GM23338 (cell line): ENCODE results near the gene ABCC1. TPM values are rescaled to one million over a fixed set of nuclear protein-coding genes. Genes with fewer than 3 reads are reported as not detected.
A peak's percentile ranks its signal among the peaks of the same experiment; 100 is the strongest.

Experiments
- ATAC-seq: fragments of 200-7000 bp; cut with Tn5 transposase; 3 replicates; pipeline ENCODE4 v1.9.1; 2020
- DNase-seq: peaks from one replicate; pipeline ENCODE4 v3.0.0-alpha.2; 2015; ENCODE audit warnings: low spot score
- H2AFZ ChIP-seq: fragments of 200-600 bp; sonication (generic); 2 replicates; pipeline ENCODE4 v1.8.0; 2016; ENCODE audit warnings: antibody characterized with exemption, mild to moderate bottlenecking, moderate library complexity
- H3F3A ChIP-seq: fragments of 200-600 bp; sonication (generic); replicated peaks from 2 replicates; pipeline ENCODE4 v1.8.0; 2017; ENCODE audit warnings: antibody characterized with exemption, mixed run types, low read depth
- H3K27ac ChIP-seq: fragments of 200-600 bp; sonication (generic); 2 replicates; pipeline ENCODE4 v1.6.1; 2016; ENCODE audit warnings: low read depth
- H3K27me3 ChIP-seq: fragments of 200-600 bp; sonication (generic); 2 replicates; pipeline ENCODE4 v1.8.0; 2016; ENCODE audit warnings: mild to moderate bottlenecking, mixed run types, moderate library complexity; ENCODE audit not compliant: insufficient read depth
- H3K36me3 ChIP-seq: fragments of 200-600 bp; sonication (generic); 2 replicates; pipeline ENCODE4 v1.8.0; 2016; ENCODE audit warnings: mild to moderate bottlenecking; ENCODE audit not compliant: insufficient read depth
- H3K4me1 ChIP-seq: fragments of 200-600 bp; sonication (generic); 2 replicates; pipeline ENCODE4 v1.8.0; 2016; ENCODE audit warnings: mild to moderate bottlenecking, moderate library complexity; ENCODE audit not compliant: insufficient read depth
- H3K4me2 ChIP-seq: fragments of 200-600 bp; sonication (generic); 2 replicates; pipeline ENCODE4 v1.7.1; 2017; ENCODE audit warnings: mixed run types
- H3K4me3 ChIP-seq: fragments of 200-600 bp; sonication (generic); 2 replicates; pipeline ENCODE4 v1.6.1; 2016; ENCODE audit warnings: mixed run types
- H3K79me2 ChIP-seq: fragments of 200-600 bp; sonication (generic); replicated peaks from 2 replicates; pipeline ENCODE4 v1.8.0; 2017; ENCODE audit warnings: mild to moderate bottlenecking; ENCODE audit not compliant: insufficient read depth
- H3K9me2 ChIP-seq: fragments of 200-600 bp; sonication (generic); 2 replicates; pipeline ENCODE4 v1.8.0; 2017; ENCODE audit not compliant: insufficient read depth
- H4K20me1 ChIP-seq: fragments of 200-600 bp; sonication (generic); replicated peaks from 2 replicates; pipeline ENCODE4 v1.8.0; 2017; ENCODE audit warnings: mild to moderate bottlenecking; ENCODE audit not compliant: insufficient read depth
- H3K27ac Mint-ChIP-seq: 2 replicates; pipeline ENCODE4 v1.8.0; 2020; ENCODE audit warnings: inconsistent platforms, mild to moderate bottlenecking, moderate library complexity, mixed read lengths
- H3K27me3 Mint-ChIP-seq: 3 replicates; pipeline ENCODE4 v1.8.0; 2022; ENCODE audit warnings: low read depth, mild to moderate bottlenecking, moderate library complexity, mixed read lengths, inconsistent platforms; ENCODE audit not compliant: insufficient read depth, poor library complexity
- H3K36me3 Mint-ChIP-seq: 3 replicates; pipeline ENCODE4 v1.8.0; 2021; ENCODE audit warnings: low read depth, mild to moderate bottlenecking, inconsistent platforms, moderate library complexity, mixed read lengths
- H3K4me1 Mint-ChIP-seq: 3 replicates; pipeline ENCODE4 v1.8.0; 2020; ENCODE audit warnings: mild to moderate bottlenecking, inconsistent platforms, mixed read lengths
- H3K4me3 Mint-ChIP-seq: 3 replicates; pipeline ENCODE4 v1.8.0; 2021; ENCODE audit warnings: moderate library complexity, mild to moderate bottlenecking, inconsistent platforms, mixed read lengths
- H3K9me3 Mint-ChIP-seq: 3 replicates; pipeline ENCODE4 v1.8.0; 2020; ENCODE audit warnings: moderate library complexity, mild to moderate bottlenecking, inconsistent platforms, mixed read lengths
- CTCF ChIP-seq, 2 experiments: fragments of 200-600 bp in 1 of 2; sonication (generic) in 1 of 2; conservative IDR thresholded peaks; 2 replicates each; pipeline versions ENCODE4 v1.5.1 to v1.6.1; 2016 to 2017; ENCODE audit warnings: antibody characterized with exemption in 2 of 2, low read depth in 2 of 2, mild to moderate bottlenecking in 2 of 2, moderate library complexity in 1 of 2
- EZH2phosphoT487 ChIP-seq: fragments of 200-600 bp; sonication (generic); IDR thresholded peaks from one replicate; pipeline ENCODE4 v1.8.1; 2018; ENCODE audit warnings: antibody characterized with exemption; ENCODE audit not compliant: unreplicated experiment
- JUNB ChIP-seq: IDR thresholded peaks from one replicate; pipeline ENCODE4 v1.6.1; 2016; ENCODE audit warnings: antibody characterized with exemption; ENCODE audit not compliant: unreplicated experiment
- NANOG ChIP-seq: IDR thresholded peaks from 2 replicates; pipeline ENCODE4 v1.6.1; 2016; ENCODE audit warnings: antibody characterized with exemption, borderline replicate concordance
- STAT1 ChIP-seq: IDR thresholded peaks from one replicate; pipeline ENCODE4 v1.6.1; 2016; ENCODE audit warnings: antibody characterized with exemption; ENCODE audit not compliant: unreplicated experiment
- ZNF114 ChIP-seq: fragments of 250-450 bp; sonication (Bioruptor Pico); IDR thresholded peaks from 2 replicates; pipeline ENCODE4 v1.5.0; 2020; ENCODE audit warnings: mild to moderate bottlenecking, moderate library complexity
- ZNF331 ChIP-seq: fragments of 250-450 bp; sonication (Bioruptor Pico); IDR thresholded peaks from 2 replicates; pipeline ENCODE4 v1.5.0; 2020; ENCODE audit warnings: low read depth, mild to moderate bottlenecking, moderate library complexity
- polyA plus RNA-seq: library from polyadenylated mRNA; unstranded; fragments of >200 nt; fragmentation: Nextera tagmentation; extraction: Ambion mirVana; gene quantifications from 2 replicates; pipeline ENCODE4 v1.2.1, GENCODE V29; 2016
- total RNA-seq: library from RNA; depleted of rRNA; stranded (reverse); fragments of >200 nt; shearing (Covaris generic); gene quantifications from 2 replicates; pipeline ENCODE4 v1.2.3, GENCODE V29; 2014
- TF ChIP-seq, protein P1 (sequence below): fragments of 250-450 bp; sonication (Bioruptor Pico); IDR thresholded peaks from 2 replicates; pipeline ENCODE4 v1.5.0; 2020; ENCODE audit warnings: mild to moderate bottlenecking, moderate library complexity

ABCC1 gene
- total and polyA plus RNA-seq, 2 experiments from 2014 or later, result 11.0 to 46.6 TPM

- TF ChIP-seq, protein P1, sequence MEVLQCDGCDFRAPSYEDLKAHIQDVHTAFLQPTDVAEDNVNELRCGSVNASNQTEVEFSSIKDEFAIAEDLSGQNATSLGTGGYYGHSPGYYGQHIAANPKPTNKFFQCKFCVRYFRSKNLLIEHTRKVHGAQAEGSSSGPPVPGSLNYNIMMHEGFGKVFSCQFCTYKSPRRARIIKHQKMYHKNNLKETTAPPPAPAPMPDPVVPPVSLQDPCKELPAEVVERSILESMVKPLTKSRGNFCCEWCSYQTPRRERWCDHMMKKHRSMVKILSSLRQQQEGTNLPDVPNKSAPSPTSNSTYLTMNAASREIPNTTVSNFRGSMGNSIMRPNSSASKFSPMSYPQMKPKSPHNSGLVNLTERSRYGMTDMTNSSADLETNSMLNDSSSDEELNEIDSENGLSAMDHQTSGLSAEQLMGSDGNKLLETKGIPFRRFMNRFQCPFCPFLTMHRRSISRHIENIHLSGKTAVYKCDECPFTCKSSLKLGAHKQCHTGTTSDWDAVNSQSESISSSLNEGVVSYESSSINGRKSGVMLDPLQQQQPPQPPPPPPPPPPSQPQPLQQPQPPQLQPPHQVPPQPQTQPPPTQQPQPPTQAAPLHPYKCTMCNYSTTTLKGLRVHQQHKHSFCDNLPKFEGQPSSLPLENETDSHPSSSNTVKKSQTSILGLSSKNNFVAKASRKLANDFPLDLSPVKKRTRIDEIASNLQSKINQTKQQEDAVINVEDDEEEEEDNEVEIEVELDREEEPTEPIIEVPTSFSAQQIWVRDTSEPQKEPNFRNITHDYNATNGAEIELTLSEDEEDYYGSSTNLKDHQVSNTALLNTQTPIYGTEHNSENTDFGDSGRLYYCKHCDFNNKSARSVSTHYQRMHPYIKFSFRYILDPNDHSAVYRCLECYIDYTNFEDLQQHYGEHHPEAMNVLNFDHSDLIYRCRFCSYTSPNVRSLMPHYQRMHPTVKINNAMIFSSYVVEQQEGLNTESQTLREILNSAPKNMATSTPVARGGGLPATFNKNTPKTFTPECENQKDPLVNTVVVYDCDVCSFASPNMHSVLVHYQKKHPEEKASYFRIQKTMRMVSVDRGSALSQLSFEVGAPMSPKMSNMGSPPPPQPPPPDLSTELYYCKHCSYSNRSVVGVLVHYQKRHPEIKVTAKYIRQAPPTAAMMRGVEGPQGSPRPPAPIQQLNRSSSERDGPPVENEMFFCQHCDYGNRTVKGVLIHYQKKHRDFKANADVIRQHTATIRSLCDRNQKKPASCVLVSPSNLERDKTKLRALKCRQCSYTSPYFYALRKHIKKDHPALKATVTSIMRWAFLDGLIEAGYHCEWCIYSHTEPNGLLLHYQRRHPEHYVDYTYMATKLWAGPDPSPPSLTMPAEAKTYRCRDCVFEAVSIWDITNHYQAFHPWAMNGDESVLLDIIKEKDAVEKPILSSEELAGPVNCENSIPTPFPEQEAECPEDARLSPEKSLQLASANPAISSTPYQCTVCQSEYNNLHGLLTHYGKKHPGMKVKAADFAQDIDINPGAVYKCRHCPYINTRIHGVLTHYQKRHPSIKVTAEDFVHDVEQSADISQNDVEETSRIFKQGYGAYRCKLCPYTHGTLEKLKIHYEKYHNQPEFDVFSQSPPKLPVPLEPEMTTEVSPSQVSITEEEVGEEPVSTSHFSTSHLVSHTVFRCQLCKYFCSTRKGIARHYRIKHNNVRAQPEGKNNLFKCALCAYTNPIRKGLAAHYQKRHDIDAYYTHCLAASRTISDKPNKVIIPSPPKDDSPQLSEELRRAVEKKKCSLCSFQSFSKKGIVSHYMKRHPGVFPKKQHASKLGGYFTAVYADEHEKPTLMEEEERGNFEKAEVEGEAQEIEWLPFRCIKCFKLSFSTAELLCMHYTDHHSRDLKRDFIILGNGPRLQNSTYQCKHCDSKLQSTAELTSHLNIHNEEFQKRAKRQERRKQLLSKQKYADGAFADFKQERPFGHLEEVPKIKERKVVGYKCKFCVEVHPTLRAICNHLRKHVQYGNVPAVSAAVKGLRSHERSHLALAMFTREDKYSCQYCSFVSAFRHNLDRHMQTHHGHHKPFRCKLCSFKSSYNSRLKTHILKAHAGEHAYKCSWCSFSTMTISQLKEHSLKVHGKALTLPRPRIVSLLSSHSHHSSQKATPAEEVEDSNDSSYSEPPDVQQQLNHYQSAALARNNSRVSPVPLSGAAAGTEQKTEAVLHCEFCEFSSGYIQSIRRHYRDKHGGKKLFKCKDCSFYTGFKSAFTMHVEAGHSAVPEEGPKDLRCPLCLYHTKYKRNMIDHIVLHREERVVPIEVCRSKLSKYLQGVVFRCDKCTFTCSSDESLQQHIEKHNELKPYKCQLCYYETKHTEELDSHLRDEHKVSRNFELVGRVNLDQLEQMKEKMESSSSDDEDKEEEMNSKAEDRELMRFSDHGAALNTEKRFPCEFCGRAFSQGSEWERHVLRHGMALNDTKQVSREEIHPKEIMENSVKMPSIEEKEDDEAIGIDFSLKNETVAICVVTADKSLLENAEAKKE (CRISPR knock-in tag), result no peak
- TF ChIP-seq CTCF (conservative IDR thresholded peaks at IDR 0.05; ENCODE audit: low read depth in 2 of 2) (peak; percentile 80), STAT1 (no peak), JUNB (no peak)
Measured at GRCh38 chr16:16127469-16128116, 178.2 kb downstream of the ABCC1 start (continued).

DNA sequence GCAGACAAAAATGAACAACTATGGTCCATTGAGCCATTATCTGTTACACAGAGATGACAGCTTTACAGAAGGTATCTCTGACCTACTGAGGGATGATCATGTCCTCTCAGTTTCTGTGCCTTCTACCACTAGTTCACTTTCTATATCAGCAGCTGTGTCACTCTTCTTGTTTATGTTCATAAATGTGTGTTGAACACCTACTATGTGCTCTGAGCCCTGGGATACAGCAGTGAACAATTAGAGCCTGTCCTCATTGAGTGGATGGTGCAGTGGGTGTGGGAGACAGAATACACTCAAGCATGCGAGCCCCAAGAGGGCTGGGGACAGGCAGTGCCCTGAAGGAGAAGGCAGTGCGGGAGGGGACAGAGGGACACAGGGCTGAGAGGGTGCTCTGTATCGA, 181.8 kb downstream of the ABCC1 start:
- H3K27me3 ChIP-seq, result no peaks in the 10 kb centered on the region
- peaks cover 71% of the 10 kb centered on the region for H3K36me3 Mint-ChIP-seq
- peaks cover 9% of the 10 kb centered on the region for H3K27me3 Mint-ChIP-seq
- H3K4me2 ChIP-seq, result no peak overlapping the region
- H2AFZ ChIP-seq, result no peak overlapping the region
- H3K27ac ChIP-seq, result no peak overlapping the region
- no peaks in the 10 kb centered on the region; the same call in 1 of the 2 replicates for H4K20me1 ChIP-seq
- H3F3A ChIP-seq, result no peaks in the 10 kb centered on the region
- H3K4me1 ChIP-seq, result no peaks in the 10 kb centered on the region
- peaks cover 32% of the 10 kb centered on the region for H3K36me3 ChIP-seq
- no peaks in the 10 kb centered on the region for H3K9me3 Mint-ChIP-seq
- H3K9me2 ChIP-seq, result no peaks in the 10 kb centered on the region
- no peak overlapping the region for H3K4me3 ChIP-seq
- H3K27ac Mint-ChIP-seq, result no peak overlapping the region
- H3K4me3 Mint-ChIP-seq, result no peak overlapping the region
- no peaks in the 10 kb centered on the region for H3K4me1 Mint-ChIP-seq
- ATAC-seq (no peak), DNase-seq (no peak)
- no peaks in the 10 kb centered on the region for H3K79me2 ChIP-seq
- TF ChIP-seq ZNF331 (CRISPR knock-in tag) (no peak), ZNF114 (CRISPR knock-in tag) (no peak), NANOG (no peak), EZH2phosphoT487 (no peak)
- TF ChIP-seq, protein P1 (CRISPR knock-in tag), result no peak
